GM20431 (cell line): ENCODE results near the gene BMPER.

Source experiments
- in situ Hi-C: fragments of 300-500 bp; cut with MseI, MboI; formaldehyde crosslinking; loops from one replicate; pipeline ENCODE4 v1.15.0; 2020; ENCODE audit warnings: low sequenced_read_pairs; ENCODE audit not compliant: unreplicated experiment

The BMPER gene

DNA sequence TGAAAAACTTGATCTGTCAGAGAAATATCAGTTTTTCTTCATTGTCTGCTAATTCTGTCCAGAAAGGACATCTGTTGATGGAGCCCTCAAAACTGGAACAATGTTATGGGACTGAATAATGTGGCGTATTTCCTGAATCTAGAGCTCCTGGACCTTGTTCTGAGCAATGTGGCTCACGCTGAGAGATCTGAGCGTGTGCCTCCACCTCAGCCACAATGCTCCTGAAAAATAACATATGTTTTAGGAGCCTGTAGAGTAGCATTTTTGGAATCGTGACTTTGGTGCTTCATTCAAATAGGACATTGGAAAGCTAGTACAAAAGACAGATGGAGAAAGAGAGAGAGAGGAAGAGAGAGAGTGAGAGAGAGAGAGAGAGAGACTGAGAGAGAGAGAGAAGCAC is 110.3 kb downstream of the BMPER start:
- in situ Hi-C loops = no loop called here

DNA sequence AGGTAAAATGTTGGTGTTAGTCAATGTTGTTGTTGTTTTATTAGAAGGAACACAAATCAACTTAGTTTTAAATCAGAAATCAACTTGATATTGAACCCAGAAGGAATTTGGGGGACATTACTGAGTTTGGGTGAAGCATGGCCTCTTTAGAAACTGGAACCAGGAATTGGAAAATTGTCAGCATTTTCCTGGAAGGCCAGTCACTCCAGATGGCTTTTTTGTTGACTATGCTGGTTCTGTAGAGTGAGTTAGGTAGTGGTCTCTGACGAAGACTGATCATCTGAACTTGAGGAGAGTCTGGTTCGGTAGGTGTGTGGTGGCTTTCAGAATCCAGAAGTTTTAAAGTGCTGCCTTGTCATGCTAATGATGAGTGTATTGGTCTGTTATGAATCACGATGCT is 111.5 kb downstream of the BMPER start:
- in situ Hi-C loops = no loop called here

DNA sequence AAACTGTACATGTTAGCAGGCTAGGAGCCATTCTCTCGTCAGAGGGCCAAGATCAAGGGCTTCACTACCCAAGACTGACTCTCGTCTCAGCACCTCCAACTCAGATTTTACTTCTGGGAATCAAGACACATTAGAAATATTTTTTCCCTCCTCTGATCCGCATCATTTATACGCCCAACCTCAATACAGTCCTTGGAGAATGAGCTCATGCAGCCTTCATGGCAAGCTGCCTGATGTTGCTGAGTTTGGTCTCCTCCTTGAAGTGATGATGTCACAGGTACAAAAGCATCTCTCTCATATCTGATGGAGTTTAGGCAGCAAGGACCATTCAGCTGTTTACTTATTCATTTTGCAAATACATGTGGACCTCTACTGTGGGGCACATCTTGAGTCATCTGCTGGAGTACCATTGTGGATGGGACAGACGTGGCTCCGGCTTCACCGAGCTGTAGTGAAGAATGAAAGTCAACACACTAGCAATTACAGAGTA is 114.0 kb downstream of the BMPER start:
- in situ Hi-C loops = no loop called here

DNA sequence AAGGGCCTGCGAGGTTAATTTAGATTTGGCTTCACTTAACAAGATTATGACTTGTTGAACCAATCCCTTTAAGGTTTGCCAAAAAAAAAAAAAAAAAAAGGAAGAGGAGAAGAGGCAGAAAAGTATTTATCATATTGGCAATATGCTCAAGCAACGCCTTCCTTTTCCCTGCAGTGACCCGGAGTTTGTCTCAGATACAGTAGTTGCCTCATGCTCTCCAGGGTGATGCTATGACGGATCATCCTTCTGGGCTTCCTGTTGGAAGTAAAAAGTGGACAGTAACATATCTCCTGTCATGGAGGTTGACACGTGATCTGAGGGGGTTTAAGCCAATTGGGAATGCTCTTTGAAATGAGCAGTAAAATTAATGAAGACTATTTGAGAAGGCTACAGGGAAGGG is 117.3 kb downstream of the BMPER start:
- in situ Hi-C loops = no loop called here

DNA sequence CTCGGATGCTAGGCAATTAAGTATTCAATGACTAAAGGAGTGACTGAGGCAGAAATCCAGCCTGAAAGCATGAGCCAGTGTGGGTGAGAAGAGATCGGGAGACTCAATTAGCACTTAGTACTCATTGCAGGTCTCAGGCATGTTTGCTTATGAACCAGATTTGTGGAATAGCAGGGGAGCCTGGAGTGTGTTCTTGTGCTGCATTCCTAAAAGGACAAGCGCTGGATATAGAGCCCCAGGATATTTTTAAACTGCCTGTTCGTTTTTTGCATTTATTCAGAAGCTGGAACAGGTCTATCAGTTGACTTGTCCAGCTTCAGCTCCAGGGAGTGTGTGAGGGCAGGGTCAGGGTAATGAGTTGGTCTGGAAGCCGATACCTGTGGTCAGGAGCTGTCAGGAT is 120.3 kb downstream of the BMPER start:
- in situ Hi-C loops = no loop called here

DNA sequence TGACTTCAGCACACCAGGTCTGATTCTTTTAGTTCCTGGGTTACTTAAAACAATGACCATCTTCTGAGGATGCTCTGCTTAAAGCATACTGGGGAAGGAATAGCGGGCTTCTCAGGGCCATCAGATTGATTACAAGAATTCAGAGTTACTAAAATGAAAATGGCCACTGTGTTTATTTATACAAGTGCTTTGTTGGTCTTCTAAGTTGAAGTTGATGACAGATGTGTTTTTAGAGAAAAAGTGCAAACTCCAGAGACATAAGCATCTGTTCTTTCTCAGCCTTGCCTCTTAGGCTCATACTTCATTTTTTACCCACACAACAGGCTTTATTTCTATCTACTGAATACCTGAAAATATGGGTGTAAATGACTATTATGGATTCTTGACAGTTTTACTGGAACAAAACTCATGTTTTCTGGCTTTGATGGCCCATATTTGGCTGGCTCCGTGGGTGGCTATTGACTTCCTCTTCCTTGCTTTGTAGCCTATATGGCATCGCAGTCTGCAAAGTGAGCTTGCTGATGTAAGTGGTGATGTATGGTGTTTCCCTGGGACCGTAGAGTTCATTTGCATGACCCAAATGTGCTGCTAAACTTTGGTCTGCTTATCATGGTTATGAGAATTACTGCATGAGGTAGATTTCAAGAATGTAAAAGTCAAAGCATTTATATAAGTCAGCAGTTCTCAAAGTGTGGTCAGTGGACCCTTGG is 121.3 kb downstream of the BMPER start:
- in situ Hi-C loops = no loop called here

DNA sequence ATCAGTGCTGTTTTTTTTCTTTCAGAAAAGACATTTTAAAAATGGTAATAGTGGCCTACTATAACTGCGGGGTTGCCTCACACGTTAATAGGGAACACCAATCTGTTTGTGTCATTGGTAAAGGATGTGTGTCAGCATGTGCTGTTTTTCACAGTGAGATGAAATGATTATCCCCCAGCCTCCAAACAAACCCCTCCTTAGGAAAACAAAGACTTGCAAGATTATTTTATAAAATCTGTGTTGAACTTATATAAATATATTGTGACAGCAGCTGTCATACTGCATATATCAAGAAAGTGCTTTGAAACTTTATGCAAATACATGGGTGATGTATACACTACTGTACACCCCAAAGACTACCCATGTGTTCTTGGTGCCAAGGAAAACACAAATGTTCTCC is 125.8 kb downstream of the BMPER start:
- in situ Hi-C loops = no loop called here

DNA sequence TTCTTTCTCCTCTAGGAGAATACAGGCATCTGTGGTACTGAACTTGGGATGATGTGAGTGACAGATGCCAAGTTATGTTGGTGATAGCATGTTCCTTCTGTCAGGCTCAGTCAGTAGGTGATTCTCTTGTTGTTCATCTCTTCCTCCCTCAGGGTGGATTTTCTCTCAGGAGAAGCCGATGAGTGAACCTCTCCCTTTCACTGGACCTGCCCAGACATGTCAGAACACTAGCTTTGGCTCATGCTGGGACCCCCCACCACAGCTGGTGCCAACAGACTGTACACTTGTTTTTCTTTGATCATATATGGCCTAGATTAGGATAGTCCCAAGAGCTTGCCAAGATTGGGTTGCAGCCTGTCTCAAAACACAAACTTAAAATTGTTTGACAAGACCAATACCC is 129.4 kb downstream of the BMPER start:
- in situ Hi-C loops = no loop called here

DNA sequence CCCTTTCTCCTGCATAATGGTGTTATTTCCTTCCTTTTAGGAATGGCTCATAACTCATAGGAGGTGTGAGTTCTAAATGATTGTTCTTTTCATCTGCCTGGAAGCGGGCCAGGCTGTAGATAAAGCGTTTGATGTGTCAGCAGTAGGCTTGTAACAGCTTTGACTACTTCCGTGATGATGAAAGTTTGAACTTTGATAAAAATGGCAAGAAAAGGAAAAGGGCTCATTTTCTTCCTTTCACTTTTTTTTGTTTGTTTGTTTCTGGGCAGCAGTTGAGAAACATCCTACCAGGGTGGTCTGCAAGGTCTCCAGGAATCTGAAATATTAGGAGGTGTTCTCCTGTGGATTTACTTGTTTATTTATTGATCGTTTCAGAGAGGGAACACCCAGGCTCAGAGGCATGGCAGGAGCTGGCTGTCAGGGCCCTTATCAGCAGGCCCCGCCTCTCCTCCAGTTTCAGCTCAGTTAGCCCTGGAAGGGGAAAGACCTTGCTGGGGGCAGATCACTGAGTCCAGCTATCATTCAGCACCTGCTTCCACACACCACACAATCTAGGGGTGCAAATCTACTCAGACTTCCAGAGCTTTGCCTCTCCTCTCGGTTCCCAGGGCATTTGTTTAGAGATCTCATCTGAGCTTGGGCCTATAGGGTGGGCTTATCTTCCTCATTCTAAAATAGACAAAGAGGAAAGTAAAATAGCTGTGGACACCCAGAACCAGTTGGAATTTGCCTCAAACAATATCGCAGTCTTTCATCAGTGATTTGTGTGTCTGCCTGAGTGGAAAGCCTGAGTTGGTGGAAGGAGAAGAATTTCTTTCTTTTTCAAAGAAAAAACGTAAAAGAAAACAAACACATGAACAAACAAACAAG is 130.9 kb downstream of the BMPER start:
- in situ Hi-C loops = no loop called here

DNA sequence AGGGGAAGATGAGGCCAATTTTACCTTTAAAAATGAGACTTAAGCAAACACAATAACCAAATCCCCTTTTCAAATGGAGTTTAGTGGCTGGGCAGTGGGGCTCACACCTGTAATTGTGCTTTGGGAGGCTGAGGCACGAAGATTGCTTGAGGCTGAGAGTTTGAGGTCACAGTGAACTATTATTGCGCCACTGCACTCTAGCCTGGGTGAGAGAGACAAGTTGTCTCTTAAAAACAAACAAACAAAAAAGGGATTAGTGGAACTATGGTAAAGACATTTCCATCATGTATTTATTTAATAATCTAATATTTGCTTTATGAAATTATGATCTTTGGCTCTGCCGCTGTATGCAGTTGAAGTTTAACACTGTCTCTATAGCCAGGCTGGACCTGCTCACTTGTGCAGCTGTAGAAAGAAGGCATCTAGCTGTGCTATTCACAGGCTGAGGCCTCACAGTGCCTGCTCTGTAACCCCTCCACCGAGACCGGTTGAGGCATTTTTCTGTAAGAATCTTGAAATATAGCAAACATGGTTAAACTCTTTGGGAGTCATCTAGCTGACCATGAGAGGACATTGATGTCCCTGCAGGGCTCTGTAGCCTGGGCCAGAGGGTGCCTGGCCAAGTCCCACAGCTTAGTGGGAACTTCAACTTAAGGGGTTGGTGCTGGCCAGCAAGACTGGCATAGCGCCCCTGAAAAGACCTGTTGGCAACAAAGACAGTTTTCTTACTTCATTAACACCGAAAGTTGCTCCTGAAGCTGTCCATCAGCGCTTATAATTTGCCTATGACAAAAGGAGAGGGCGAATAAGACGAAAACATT is 131.8 kb downstream of the BMPER start:
- in situ Hi-C loops = no loop called here

DNA sequence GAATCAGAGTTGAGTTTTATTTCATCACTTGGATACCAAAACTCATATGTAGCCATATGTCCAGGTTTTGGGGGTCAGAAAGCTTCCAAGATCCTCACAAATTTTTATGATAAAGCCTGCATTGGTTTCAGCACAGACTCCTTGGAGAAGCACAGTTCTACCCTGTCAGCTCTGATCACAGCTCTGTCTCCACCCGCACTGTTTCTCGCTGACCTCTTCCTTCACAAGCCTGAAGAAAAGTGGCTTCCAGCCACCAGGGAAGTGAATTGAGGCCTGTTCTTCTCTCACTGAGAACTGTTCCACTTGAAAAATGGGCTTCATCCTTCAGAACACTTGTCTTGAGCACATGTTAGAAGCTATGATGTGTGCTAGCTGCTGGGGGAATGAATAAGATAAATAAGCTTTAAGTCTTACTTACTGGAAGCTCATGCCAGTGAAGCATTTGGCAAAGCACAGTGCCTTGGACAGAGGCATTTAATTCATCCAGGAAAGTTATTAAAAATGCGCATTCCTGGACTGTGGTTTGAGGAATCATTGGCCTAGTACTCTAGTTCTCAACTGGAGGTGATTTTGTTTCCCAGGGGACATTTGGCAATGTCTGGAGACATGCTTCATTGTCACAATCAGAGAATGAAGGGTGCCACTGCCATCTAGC is 133.6 kb downstream of the BMPER start:
- in situ Hi-C loops = no loop called here

DNA sequence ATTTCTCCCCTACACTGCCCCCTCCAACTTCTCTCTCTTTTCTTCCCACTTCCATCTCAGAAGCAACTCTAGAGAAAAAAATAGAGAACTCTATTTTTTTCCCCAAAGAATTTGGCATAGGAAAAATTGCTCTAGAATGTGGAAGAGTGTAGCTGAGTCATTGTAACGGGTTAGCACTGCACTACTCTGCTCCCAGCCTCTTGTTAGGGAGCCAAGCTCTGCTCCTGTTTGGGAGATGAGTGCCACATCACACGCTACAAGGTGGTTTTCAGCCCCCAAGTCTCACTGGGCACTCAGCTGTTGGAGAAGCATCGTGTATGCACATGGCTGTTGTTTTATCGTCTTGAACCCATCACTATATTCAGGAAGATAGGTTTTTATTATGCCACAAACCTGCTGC is 136.4 kb downstream of the BMPER start:
- in situ Hi-C loops = no loop called here

DNA sequence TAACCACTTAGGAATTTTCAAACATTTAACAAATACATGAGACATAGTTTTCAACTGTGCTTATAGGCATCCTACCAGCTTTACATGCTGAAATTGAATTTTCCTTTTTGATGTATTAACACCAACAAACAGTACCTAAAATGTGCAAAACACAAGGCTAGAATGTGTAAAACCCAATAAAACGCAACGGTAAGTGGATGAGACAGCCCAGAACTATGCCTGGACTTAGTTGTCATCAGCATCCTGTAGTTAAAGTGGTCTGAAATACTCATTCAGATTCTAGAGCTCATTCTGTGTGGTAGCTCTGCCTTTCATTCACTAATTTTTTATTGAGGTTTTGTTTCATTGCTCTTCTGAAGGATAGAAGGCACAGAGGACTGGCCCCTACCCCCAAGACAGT is 137.1 kb downstream of the BMPER start:
- in situ Hi-C loops = no loop called here

DNA sequence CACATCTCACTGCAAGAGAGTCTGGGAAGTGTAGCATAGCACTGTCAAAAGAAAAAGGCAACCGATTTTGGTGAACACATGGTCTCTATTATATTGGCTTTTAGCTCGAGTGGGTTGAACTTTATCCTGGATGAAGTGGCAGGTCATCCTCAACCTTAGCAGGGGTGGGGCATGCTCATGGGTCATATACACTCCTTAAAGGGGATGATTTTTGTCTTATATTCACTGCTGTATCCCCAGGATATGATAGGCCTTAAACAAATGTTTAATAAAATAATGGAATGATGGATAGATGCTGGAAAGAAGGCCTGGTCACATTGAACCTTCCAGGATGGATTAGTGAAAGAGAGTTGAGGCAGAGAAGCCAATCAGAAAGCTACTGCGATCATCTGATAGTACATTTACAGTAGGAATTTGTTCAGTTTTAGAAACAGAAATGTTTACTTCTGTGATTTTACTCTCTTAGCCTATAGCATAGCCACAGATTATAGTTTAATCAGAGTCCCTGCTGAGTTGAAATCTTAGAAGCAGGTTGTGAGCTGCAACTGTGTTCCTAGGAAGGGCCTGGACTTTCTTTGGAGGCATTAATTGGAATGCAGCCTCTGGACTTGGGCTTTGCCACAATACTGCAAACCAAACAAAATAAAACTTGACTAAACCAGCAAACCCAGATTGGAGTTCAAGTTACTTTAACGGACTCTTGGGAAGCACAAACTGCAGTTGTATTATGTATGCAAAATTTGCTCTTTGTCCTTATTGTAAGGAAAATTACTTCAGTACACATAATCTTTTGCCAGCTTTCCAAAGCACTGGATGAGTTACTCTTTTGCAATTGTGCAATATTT is 138.3 kb downstream of the BMPER start:
- in situ Hi-C loops = no loop called here

DNA sequence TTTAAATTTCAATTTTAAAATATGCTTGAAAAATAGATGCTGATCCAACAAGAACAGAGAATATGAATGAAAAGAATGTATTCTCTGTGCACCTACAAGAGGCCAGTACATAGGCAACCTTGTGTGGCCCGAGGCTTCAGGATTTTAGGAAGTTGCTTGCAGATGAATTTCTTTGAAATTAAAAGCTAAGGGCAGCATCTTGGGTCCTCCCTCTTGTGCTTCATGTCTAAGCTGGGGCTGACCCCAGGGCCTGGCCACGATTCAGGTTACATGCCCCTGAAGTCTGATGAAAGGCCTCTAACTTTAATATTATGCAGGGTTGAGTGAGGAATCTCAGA is 138.9 kb downstream of the BMPER start:
- in situ Hi-C loops = no loop called here

DNA sequence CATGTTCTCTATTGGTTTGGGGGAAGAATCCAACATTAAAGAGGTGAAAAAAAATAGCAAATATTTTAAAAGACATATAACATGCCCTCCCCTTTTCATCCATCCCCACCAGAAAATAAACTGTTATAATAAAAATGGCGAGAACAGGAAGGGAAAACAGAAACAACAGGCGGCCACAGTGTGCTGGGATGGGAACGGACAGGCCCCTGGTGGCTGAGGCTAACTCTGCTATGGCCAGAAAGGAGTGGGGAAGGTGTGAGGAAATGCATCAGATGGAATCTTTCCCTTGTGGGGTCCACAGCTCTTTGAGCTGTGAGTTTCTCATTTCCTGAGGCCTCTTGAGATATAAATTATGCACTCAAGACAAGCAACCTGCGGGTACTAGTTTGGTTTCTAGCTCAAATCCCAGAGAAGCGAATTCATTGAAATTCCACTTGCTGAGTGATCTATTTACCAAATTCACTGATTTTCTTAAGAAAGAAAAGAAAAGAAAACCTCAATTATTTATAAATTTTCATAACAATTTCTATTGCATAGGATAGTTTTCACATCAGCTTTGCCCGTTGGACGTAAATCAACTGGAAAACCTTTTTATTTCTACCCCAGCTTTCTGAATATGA is 139.5 kb downstream of the BMPER start:
- in situ Hi-C loops = no loop called here

DNA sequence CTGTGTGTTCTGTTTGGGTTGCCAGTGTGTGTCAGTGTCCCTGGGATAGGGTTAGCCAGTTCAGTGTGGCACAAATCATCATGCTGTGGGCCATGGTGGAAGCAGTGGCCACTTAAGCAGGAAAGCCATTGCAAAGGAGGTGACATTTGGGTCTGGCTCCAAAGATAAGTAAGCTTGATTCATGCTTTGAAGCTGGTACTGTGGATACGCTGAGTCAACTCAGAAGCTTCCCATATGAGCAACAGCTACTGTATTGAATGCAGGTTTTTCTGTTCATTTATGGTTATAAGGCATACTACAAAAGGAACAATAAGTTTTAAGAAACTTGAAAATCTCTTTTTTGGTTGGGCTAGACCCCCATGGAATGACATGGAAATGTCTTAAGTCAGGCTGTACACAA is 143.1 kb downstream of the BMPER start:
- in situ Hi-C loops = no loop called here

DNA sequence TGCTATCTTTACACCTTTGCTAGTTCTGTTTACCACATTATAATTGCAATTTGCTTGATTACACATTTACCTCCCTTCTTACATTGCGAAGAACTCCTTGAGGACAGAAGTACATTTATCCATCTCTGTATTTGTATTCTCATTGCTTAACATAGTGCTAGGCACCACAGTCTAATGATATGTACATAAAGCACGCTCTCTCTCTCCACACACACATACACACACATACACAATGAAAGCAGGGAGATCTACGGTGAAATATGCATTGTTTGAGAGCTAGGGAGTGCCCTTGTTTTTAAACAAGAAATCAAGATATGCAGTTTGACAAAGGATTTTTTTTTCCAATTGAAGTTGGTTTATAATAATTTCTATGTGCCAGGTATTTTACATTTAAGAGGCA is 148.7 kb downstream of the BMPER start:
- in situ Hi-C loops = no loop called here

DNA sequence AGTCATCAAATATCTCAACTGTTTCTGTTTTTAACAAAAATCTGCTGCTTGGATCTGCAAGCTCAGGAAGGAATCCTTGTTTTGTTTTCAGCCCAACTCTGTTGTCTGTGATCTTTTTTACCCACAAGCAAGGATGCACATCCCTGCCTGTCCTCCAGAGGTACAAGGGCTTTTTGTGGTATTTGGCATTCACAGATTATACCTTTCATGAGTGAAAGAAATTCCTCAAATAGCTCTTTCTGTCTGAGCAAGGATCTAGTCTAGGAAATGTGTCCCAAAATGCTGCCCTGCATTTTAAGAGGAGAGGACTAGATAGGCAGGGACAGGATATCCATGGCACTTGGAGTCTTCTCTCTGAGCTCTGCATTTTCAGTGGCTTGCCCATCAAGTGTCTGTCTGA is 151.8 kb downstream of the BMPER start:
- in situ Hi-C loops = no loop called here
